GM12878 (cell line): ENCODE measurements around the gene MUC5B. TPM values are rescaled to one million over a fixed set of nuclear protein-coding genes. Genes with fewer than 3 reads are reported as not detected.

Experiments
- ATAC-seq: fragments of 200-7000 bp; cut with Tn5 transposase; 3 replicates; pipeline ENCODE4 v1.9.1; 2020; ENCODE audit warnings: mild to moderate bottlenecking, moderate library complexity
- BruUV-seq: library from RNA; stranded (reverse); fragments of 400-500 nt; replicated peaks from 2 replicates; lab custom pipeline; 2021; lab: Mats Ljungman, UMichigan
- CTCF ChIA-PET: fragments of 300-600 bp; sonication (Branson Sonifier 250); formaldehyde crosslinking; extraction: SDS; loops from one replicate; lab custom pipeline; 2021; ENCODE audit warnings: inconsistent platforms; lab: Yijun Ruan, JAX
- POLR2A ChIA-PET: fragments of 350-600 bp; formaldehyde crosslinking; extraction: SDS; loops from one replicate; lab custom pipeline; 2021; ENCODE audit warnings: inconsistent platforms; lab: Charles Lee
- RAD21 ChIA-PET: fragments of 300-600 bp; sonication (Branson Sonifier 250); formaldehyde crosslinking; loops from one replicate; lab custom pipeline; 2023; ENCODE audit warnings: antibody characterized with exemption; ENCODE audit not compliant: unreplicated experiment; lab: Charles Lee
- SMC1A ChIA-PET: fragments of 300-600 bp; sonication (Branson Sonifier 250); formaldehyde crosslinking; loops from one replicate; lab custom pipeline; 2023; ENCODE audit not compliant: unreplicated experiment, uncharacterized antibody; lab: Charles Lee
- DNase-seq: peaks from one replicate; pipeline ENCODE4 v3.0.0-alpha.2; 2011; ENCODE audit warnings: low read depth, low spot score
- FAIRE-seq: peaks from 3 replicates; lab custom pipeline; 2011; peaks lifted over from hg19 to GRCh38; lab: Jason Lieb, UNC
- H2AFZ ChIP-seq: 2 replicates; pipeline ENCODE4 v1.6.0; 2011; ENCODE audit warnings: low read depth, low read length, control low read depth; ENCODE audit not compliant: control insufficient read depth
- H3K27ac ChIP-seq: 2 replicates; pipeline ENCODE4 v1.5.1; 2011; ENCODE audit warnings: control low read depth; ENCODE audit not compliant: control insufficient read depth, insufficient read depth
- H3K27me3 ChIP-seq, 2 experiments: replicated peaks in 1 of 2; 2 replicates each; pipeline versions ENCODE4 v1.6.0 to v1.6.1; 2011; ENCODE audit warnings: low read length in 1 of 2; ENCODE audit not compliant: control insufficient read depth in 2 of 2, insufficient read depth in 2 of 2
- H3K36me3 ChIP-seq, 2 experiments: 2 replicates each; pipeline ENCODE4 v1.5.1; 2011; ENCODE audit warnings: low read length in 1 of 2; ENCODE audit not compliant: control insufficient read depth in 2 of 2, insufficient read depth in 2 of 2
- H3K4me1 ChIP-seq: 2 replicates; pipeline ENCODE4 v1.6.1; 2011; ENCODE audit warnings: mild to moderate bottlenecking, low read length, moderate library complexity, mixed read lengths; ENCODE audit not compliant: control insufficient read depth, insufficient read depth
- H3K4me2 ChIP-seq: 2 replicates; pipeline ENCODE4 v1.6.0; 2011; ENCODE audit warnings: control low read depth; ENCODE audit not compliant: control insufficient read depth, insufficient read depth
- H3K4me3 ChIP-seq: fragments of 200-600 bp; sonication (generic); 2 replicates; pipeline ENCODE4 v1.5.1; 2016
- H3K79me2 ChIP-seq: 2 replicates; pipeline ENCODE4 v1.6.0; 2011; ENCODE audit warnings: low read length; ENCODE audit not compliant: control insufficient read depth, insufficient read depth
- H3K9ac ChIP-seq: 2 replicates; pipeline ENCODE4 v1.8.0; 2011; ENCODE audit warnings: low read length, control low read depth, mixed read lengths; ENCODE audit not compliant: control insufficient read depth, insufficient read depth
- H3K9me3 ChIP-seq: replicated peaks from 3 replicates; pipeline ENCODE4 v1.5.1; 2011; ENCODE audit warnings: mild to moderate bottlenecking, low read length; ENCODE audit not compliant: control insufficient read depth, insufficient read depth
- H4K20me1 ChIP-seq: 2 replicates; pipeline ENCODE4 v1.6.0; 2011; ENCODE audit not compliant: control insufficient read depth, insufficient read depth
- IRF5 ChIP-seq: fragments of 450-650 bp; IDR thresholded peaks from 2 replicates; pipeline ENCODE4 v1.6.1; 2017; ENCODE audit warnings: borderline replicate concordance
- MTA2 ChIP-seq: fragments of 450-650 bp; IDR thresholded peaks from 2 replicates; pipeline ENCODE4 v1.6.1; 2016; ENCODE audit warnings: low read depth, mild to moderate bottlenecking, moderate library complexity
- NFIC ChIP-seq: IDR thresholded peaks from 2 replicates; pipeline ENCODE4 v1.6.1; 2012; ENCODE audit warnings: low read depth, mild to moderate bottlenecking, inconsistent platforms, low read length, moderate library complexity
- PKNOX1 ChIP-seq: fragments of 450-650 bp; IDR thresholded peaks from 2 replicates; pipeline ENCODE4 v1.6.1; 2016; ENCODE audit warnings: mild to moderate bottlenecking
- ZNF384 ChIP-seq: IDR thresholded peaks from 2 replicates; pipeline ENCODE4 v1.6.1; 2012; ENCODE audit warnings: low read depth, mild to moderate bottlenecking, low read length, improper control_type of control experiment, borderline replicate concordance
- WGBS: methylation state at CpG from one replicate; pipeline ENCODE4 v1.1.6; 2016; ENCODE audit warnings: low lambda C conversion rate; ENCODE audit not compliant: insufficient replicate concordance, insufficient coverage; ENCODE audit errors: missing lambda C conversion rate; 5-methylcytosine and 5-hydroxymethylcytosine counted together
- in situ Hi-C: fragments of 300-500 bp; cut with MboI; formaldehyde crosslinking; loops from 9 replicates; pipeline ENCODE4 v1.14.3; 2018; ENCODE audit warnings: mixed read lengths
- intact Hi-C: fragments of 100-400 bp; cut with micrococcal nuclease; formaldehyde crosslinking; loops from one replicate; pipeline ENCODE4 v1.14.2; 2022; ENCODE audit not compliant: unreplicated experiment
- polyA plus RNA-seq, 11 experiments: library from polyadenylated mRNA; depleted of rRNA in 4 of 11; unstranded in 6 of 11; stranded (reverse) in 5 of 11; fragments of >200 nt; fragmentation: Nextera tagmentation in 4 of 11; fragmentation: Illumina TruSeq in 1 of 11; extraction: Ambion mirVana in 4 of 11; extraction: Trizol in 1 of 11; gene quantifications; 1 replicate in 1 of 11; 2 replicates in 10 of 11; pipeline versions ENCODE4 v1.2.1 to v1.2.3, GENCODE V29; 2011 to 2016; ENCODE audit warnings: inconsistent platforms in 2 of 11, missing spikeins in 2 of 11, low read depth in 1 of 11
- total RNA-seq, 4 experiments: library from RNA; depleted of rRNA in 3 of 4; stranded (reverse); fragments of >200 nt in 3 of 4; fragmentation: Illumina TruSeq in 1 of 4; extraction: Trizol in 1 of 4; gene quantifications; 2 replicates each; pipeline versions ENCODE4 v1.2.1 to v1.2.3, GENCODE V29; 2013 to 2021
- TF ChIP-seq, protein P1 (sequence below): fragments of 450-650 bp; IDR thresholded peaks from 2 replicates; pipeline ENCODE4 v1.6.1; 2017; ENCODE audit warnings: mild to moderate bottlenecking, moderate library complexity
- TF ChIP-seq, protein P2 (sequence below): fragments of 450-650 bp; IDR thresholded peaks from 2 replicates; pipeline ENCODE4 v1.6.1; 2017; ENCODE audit warnings: mild to moderate bottlenecking, moderate library complexity
- TF ChIP-seq, protein P3 (sequence below): fragments of 450-650 bp; IDR thresholded peaks from 2 replicates; pipeline ENCODE4 v1.6.1; 2014; ENCODE audit warnings: mild to moderate bottlenecking

The MUC5B gene
- total and polyA plus RNA-seq, 10 of the 15 experiments (the other 5 are each of a cell fraction or from before 2014, with no cell fraction given) = 1.5 TPM; not detected in 9

- Histone ChIP-seq H2AFZ (no peak overlapping the region), H3K4me3 (no peak overlapping the region), H3K79me2 (no peaks in the 10 kb centered on the region), H3K36me3 (no peaks in the 10 kb centered on the region), H3K9ac (no peak overlapping the region), H4K20me1 (no peaks in the 10 kb centered on the region), H3K27ac (no peak overlapping the region), H3K4me1 (no peaks in the 10 kb centered on the region), H3K27me3 (no peaks in the 10 kb centered on the region), H3K4me2 (no peak overlapping the region), H3K9me3 (no peaks in the 10 kb centered on the region; the same call in 2 of the 3 replicates)
- ChIA-PET CTCF (interaction anchor here (0.7 kb wide), 1 partner anchor 367 kb away, joined by 3 read pairs; no protein-coding TSS in a partner anchor), POLR2A (no interaction called here), SMC1A (interaction anchor here (1.4 kb wide), 1 partner anchor 367 kb away, joined by 3 read pairs; no protein-coding TSS in a partner anchor), RAD21 (no interaction called here)
- intact Hi-C loops = no loop called here
- DNase-seq (no peak), ATAC-seq (no peak), FAIRE-seq (no peak)
- in situ Hi-C loops = no loop called here
- WGBS = 55% methylated on average over 34 of the region's 34 CpGs
- BruUV-seq = no TSS peak
- TF ChIP-seq, protein P1, sequence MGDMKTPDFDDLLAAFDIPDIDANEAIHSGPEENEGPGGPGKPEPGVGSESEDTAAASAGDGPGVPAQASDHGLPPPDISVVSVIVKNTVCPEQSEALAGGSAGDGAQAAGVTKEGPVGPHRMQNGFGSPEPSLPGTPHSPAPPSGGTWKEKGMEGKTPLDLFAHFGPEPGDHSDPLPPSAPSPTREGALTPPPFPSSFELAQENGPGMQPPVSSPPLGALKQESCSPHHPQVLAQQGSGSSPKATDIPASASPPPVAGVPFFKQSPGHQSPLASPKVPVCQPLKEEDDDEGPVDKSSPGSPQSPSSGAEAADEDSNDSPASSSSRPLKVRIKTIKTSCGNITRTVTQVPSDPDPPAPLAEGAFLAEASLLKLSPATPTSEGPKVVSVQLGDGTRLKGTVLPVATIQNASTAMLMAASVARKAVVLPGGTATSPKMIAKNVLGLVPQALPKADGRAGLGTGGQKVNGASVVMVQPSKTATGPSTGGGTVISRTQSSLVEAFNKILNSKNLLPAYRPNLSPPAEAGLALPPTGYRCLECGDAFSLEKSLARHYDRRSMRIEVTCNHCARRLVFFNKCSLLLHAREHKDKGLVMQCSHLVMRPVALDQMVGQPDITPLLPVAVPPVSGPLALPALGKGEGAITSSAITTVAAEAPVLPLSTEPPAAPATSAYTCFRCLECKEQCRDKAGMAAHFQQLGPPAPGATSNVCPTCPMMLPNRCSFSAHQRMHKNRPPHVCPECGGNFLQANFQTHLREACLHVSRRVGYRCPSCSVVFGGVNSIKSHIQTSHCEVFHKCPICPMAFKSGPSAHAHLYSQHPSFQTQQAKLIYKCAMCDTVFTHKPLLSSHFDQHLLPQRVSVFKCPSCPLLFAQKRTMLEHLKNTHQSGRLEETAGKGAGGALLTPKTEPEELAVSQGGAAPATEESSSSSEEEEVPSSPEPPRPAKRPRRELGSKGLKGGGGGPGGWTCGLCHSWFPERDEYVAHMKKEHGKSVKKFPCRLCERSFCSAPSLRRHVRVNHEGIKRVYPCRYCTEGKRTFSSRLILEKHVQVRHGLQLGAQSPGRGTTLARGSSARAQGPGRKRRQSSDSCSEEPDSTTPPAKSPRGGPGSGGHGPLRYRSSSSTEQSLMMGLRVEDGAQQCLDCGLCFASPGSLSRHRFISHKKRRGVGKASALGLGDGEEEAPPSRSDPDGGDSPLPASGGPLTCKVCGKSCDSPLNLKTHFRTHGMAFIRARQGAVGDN = no peak
- TF ChIP-seq, protein P2, sequence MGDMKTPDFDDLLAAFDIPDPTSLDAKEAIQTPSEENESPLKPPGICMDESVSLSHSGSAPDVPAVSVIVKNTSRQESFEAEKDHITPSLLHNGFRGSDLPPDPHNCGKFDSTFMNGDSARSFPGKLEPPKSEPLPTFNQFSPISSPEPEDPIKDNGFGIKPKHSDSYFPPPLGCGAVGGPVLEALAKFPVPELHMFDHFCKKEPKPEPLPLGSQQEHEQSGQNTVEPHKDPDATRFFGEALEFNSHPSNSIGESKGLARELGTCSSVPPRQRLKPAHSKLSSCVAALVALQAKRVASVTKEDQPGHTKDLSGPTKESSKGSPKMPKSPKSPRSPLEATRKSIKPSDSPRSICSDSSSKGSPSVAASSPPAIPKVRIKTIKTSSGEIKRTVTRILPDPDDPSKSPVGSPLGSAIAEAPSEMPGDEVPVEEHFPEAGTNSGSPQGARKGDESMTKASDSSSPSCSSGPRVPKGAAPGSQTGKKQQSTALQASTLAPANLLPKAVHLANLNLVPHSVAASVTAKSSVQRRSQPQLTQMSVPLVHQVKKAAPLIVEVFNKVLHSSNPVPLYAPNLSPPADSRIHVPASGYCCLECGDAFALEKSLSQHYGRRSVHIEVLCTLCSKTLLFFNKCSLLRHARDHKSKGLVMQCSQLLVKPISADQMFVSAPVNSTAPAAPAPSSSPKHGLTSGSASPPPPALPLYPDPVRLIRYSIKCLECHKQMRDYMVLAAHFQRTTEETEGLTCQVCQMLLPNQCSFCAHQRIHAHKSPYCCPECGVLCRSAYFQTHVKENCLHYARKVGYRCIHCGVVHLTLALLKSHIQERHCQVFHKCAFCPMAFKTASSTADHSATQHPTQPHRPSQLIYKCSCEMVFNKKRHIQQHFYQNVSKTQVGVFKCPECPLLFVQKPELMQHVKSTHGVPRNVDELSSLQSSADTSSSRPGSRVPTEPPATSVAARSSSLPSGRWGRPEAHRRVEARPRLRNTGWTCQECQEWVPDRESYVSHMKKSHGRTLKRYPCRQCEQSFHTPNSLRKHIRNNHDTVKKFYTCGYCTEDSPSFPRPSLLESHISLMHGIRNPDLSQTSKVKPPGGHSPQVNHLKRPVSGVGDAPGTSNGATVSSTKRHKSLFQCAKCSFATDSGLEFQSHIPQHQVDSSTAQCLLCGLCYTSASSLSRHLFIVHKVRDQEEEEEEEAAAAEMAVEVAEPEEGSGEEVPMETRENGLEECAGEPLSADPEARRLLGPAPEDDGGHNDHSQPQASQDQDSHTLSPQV = no peak
- TF ChIP-seq, protein P3, sequence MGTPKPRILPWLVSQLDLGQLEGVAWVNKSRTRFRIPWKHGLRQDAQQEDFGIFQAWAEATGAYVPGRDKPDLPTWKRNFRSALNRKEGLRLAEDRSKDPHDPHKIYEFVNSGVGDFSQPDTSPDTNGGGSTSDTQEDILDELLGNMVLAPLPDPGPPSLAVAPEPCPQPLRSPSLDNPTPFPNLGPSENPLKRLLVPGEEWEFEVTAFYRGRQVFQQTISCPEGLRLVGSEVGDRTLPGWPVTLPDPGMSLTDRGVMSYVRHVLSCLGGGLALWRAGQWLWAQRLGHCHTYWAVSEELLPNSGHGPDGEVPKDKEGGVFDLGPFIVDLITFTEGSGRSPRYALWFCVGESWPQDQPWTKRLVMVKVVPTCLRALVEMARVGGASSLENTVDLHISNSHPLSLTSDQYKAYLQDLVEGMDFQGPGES = no peak
- TF ChIP-seq IRF5 (no peak), PKNOX1 (no peak), ZNF384 (no peak), MTA2 (no peak), NFIC (no peak)
Measured at GRCh38 chr11:1207401-1208143, 15.3 kb upstream of the MUC5B start.
